H9 (cell line): ENCODE data around the gene PLXNB1. TPM values are rescaled to one million over a fixed set of nuclear protein-coding genes. Genes with fewer than 3 reads are reported as not detected.
A peak's percentile ranks its signal among the peaks of the same experiment; 100 is the strongest.

ENCODE experiments used
- DNase-seq: peaks from one replicate; pipeline ENCODE4 v3.0.0-alpha.2; 2017
- H2AFZ ChIP-seq: one replicate; pipeline ENCODE4 v1.6.1; 2013; ENCODE audit warnings: mild to moderate bottlenecking, low read length, control low read depth, moderate library complexity
- H2AK5ac ChIP-seq: 2 replicates; pipeline ENCODE4 v1.6.1; 2013; ENCODE audit warnings: low read length, control low read depth, mixed read lengths; ENCODE audit not compliant: insufficient read length
- H2BK120ac ChIP-seq: one replicate; pipeline ENCODE4 v1.6.1; 2013; ENCODE audit warnings: low read depth, mild to moderate bottlenecking, low read length, control low read depth, inconsistent platforms; ENCODE audit not compliant: poor library complexity, severe bottlenecking
- H2BK12ac ChIP-seq: 2 replicates; pipeline ENCODE4 v1.6.1; 2013; ENCODE audit warnings: low read length, control low read depth, mixed read lengths, low read depth; ENCODE audit not compliant: insufficient read length
- H2BK15ac ChIP-seq: 2 replicates; pipeline ENCODE4 v1.6.1; 2013; ENCODE audit warnings: low read depth, low read length, control low read depth
- H2BK20ac ChIP-seq: one replicate; pipeline ENCODE4 v1.6.1; 2013; ENCODE audit warnings: low read depth, mild to moderate bottlenecking, low read length, control low read depth, inconsistent platforms; ENCODE audit not compliant: poor library complexity, severe bottlenecking
- H2BK5ac ChIP-seq: 2 replicates; pipeline ENCODE4 v1.6.1; 2013; ENCODE audit warnings: low read length, control low read depth, mixed read lengths; ENCODE audit not compliant: insufficient read length
- H3K14ac ChIP-seq: 2 replicates; pipeline ENCODE4 v1.6.1; 2013; ENCODE audit warnings: low read length, control low read depth; ENCODE audit not compliant: insufficient read depth
- H3K18ac ChIP-seq: 2 replicates; pipeline ENCODE4 v1.6.1; 2013; ENCODE audit warnings: low read depth, mild to moderate bottlenecking, mixed read lengths, low read length, control low read depth; ENCODE audit not compliant: insufficient read length
- H3K23ac ChIP-seq: 2 replicates; pipeline ENCODE4 v1.6.1; 2013; ENCODE audit warnings: low read length, control low read depth, mixed read lengths, low read depth; ENCODE audit not compliant: insufficient read length
- H3K23me2 ChIP-seq: 2 replicates; pipeline ENCODE4 v1.6.1; 2013; ENCODE audit warnings: low read depth, mild to moderate bottlenecking, mixed read lengths, low read length, control low read depth; ENCODE audit not compliant: insufficient read length, poor library complexity, severe bottlenecking
- H3K27ac ChIP-seq: 2 replicates; pipeline ENCODE4 v1.5.1; 2013; ENCODE audit warnings: low read length, control low read depth, mixed read lengths, low read depth; ENCODE audit not compliant: insufficient read length
- H3K27me3 ChIP-seq: 2 replicates; pipeline ENCODE4 v1.6.1; 2013; ENCODE audit warnings: low read length, control low read depth, inconsistent platforms; ENCODE audit not compliant: insufficient read depth
- H3K4ac ChIP-seq: 2 replicates; pipeline ENCODE4 v1.6.1; 2013; ENCODE audit warnings: low read depth, mild to moderate bottlenecking, control low read depth, inconsistent platforms, low read length, moderate library complexity
- H3K4me1 ChIP-seq: 2 replicates; pipeline ENCODE4 v1.6.1; 2013; ENCODE audit warnings: low read length, control low read depth, inconsistent platforms; ENCODE audit not compliant: insufficient read depth
- H3K4me2 ChIP-seq: 2 replicates; pipeline ENCODE4 v1.6.1; 2013; ENCODE audit warnings: low read length, control low read depth, mixed read lengths; ENCODE audit not compliant: insufficient read length, insufficient read depth
- H3K56ac ChIP-seq: 2 replicates; pipeline ENCODE4 v1.6.1; 2013; ENCODE audit warnings: low read depth, mild to moderate bottlenecking, mixed read lengths, low read length, control low read depth; ENCODE audit not compliant: insufficient read length
- H3K79me1 ChIP-seq: 2 replicates; pipeline ENCODE4 v1.6.1; 2013; ENCODE audit warnings: low read depth, mild to moderate bottlenecking, moderate library complexity, low read length, control low read depth, inconsistent platforms; ENCODE audit not compliant: insufficient read depth, poor library complexity, severe bottlenecking
- H3K79me2 ChIP-seq: 2 replicates; pipeline ENCODE4 v1.6.1; 2013; ENCODE audit warnings: low read length, control low read depth, inconsistent platforms; ENCODE audit not compliant: insufficient read depth
- H3K9ac ChIP-seq: 2 replicates; pipeline ENCODE4 v1.6.1; 2013; ENCODE audit warnings: low read length, control low read depth, mixed read lengths; ENCODE audit not compliant: insufficient read length; ENCODE audit errors: extremely low read depth
- H3K9me3 ChIP-seq: one replicate; pipeline ENCODE4 v1.6.1; 2013; ENCODE audit warnings: low read depth, low read length, inconsistent platforms; ENCODE audit not compliant: control insufficient read depth
- H3T11ph ChIP-seq: one replicate; pipeline ENCODE4 v1.6.1; 2013; ENCODE audit warnings: mild to moderate bottlenecking, low read length, control low read depth, inconsistent platforms
- H4K20me1 ChIP-seq: one replicate; pipeline ENCODE4 v1.6.1; 2013; ENCODE audit not compliant: control insufficient read depth, insufficient read length, insufficient read depth
- H4K5ac ChIP-seq: 2 replicates; pipeline ENCODE4 v1.6.1; 2013; ENCODE audit warnings: low read depth, mild to moderate bottlenecking, mixed read lengths, low read length, control low read depth; ENCODE audit not compliant: insufficient read length
- H4K8ac ChIP-seq: replicated peaks from 2 replicates; pipeline ENCODE4 v1.6.1; 2013; ENCODE audit warnings: low read length, control low read depth, mixed read lengths, low read depth; ENCODE audit not compliant: insufficient read length
- H4K91ac ChIP-seq: 2 replicates; pipeline ENCODE4 v1.6.1; 2013; ENCODE audit warnings: low read depth, mild to moderate bottlenecking, moderate library complexity, mixed read lengths, low read length, control low read depth; ENCODE audit not compliant: insufficient read length
- H3K27ac Mint-ChIP-seq, 3 experiments: 2 replicates in 2 of 3; 3 replicates in 1 of 3; pipeline ENCODE4 v1.8.0; 2020 to 2021; ENCODE audit warnings: mixed read lengths in 3 of 3, mild to moderate bottlenecking in 1 of 3, moderate library complexity in 1 of 3
- H3K27me3 Mint-ChIP-seq: 2 replicates; pipeline ENCODE4 v1.8.0; 2021; ENCODE audit warnings: low read depth, mild to moderate bottlenecking, moderate library complexity, mixed read lengths
- H3K36me3 Mint-ChIP-seq, 3 experiments: 2 replicates in 2 of 3; 3 replicates in 1 of 3; pipeline ENCODE4 v1.8.0; 2020 to 2021; ENCODE audit warnings: low read depth in 3 of 3, mixed read lengths in 3 of 3; ENCODE audit not compliant: insufficient read depth in 1 of 3
- H3K4me1 Mint-ChIP-seq, 2 experiments: 2 replicates each; pipeline ENCODE4 v1.8.0; 2020; ENCODE audit warnings: mixed read lengths in 2 of 2
- H3K4me3 Mint-ChIP-seq, 2 experiments: 2 replicates in 1 of 2; 3 replicates in 1 of 2; pipeline ENCODE4 v1.8.0; 2020 to 2021; ENCODE audit warnings: mild to moderate bottlenecking in 2 of 2, mixed read lengths in 2 of 2, moderate library complexity in 1 of 2
- H3K9me3 Mint-ChIP-seq, 2 experiments: 2 replicates in 1 of 2; 3 replicates in 1 of 2; pipeline ENCODE4 v1.8.0; 2020; ENCODE audit warnings: mild to moderate bottlenecking in 2 of 2, mixed read lengths in 2 of 2, moderate library complexity in 1 of 2
- WGBS: extraction: QIAGEN DNeasy Blood & Tissue Kit; methylation state at CpG from one replicate; pipeline ENCODE4 v1.1.7; 2013; ENCODE audit warnings: missing lambda C conversion rate, low lambda C conversion rate, mixed read lengths; ENCODE audit not compliant: insufficient read length; ENCODE audit errors: extremely low coverage; 5-methylcytosine and 5-hydroxymethylcytosine counted together
- total RNA-seq: library from RNA; stranded (reverse); gene quantifications from 2 replicates; pipeline ENCODE4 v1.2.1, GENCODE V29; 2021
- TF ChIP-seq, protein P1 (sequence below): fragments of 200-600 bp; sonication (generic); conservative IDR thresholded peaks from 3 replicates; pipeline ENCODE4 v1.8.0; 2021; ENCODE audit warnings: antibody characterized with exemption, mild to moderate bottlenecking

PLXNB1 gene
- total RNA-seq, 1 experiment from 2014 or later, result 184 TPM

DNA sequence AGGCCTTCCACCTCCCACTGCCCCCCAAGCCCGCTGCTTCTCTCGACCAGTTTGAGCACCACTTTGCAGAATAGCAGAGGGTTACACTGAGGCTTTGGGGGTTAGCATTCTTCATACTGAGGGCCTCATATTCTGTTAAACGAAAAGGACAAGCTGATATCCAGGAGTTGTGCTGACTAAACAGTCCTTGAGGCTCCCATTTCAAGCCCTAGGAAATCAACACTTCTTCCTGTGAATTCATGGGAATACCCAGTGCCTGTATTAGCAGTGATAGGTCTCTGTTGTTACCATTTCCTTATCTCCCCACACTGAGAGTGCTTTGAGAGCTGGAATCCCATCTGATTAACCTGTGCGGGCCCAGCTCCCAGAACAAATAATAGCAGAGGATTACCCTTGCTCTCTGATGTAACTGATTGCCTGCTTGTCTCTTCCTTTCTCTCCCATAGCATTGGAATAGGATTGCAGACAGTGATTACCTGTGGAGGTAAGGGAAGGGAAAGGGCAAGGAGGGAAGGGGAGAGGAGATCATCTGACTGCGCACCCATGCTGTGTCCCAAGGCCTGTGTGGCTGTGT, 56.9 kb downstream of the PLXNB1 start:
- no peak overlapping the region for H2AK5ac ChIP-seq

More for the DNA sequence above, 56.9 kb downstream of the PLXNB1 start:
- Histone ChIP-seq H3K4me2 (no peak overlapping the region), H2BK120ac (no peak overlapping the region), H3K14ac (no peak overlapping the region), H3K79me1 (no peaks in the 10 kb centered on the region), H2BK12ac (no peak overlapping the region), H3K27ac (no peak overlapping the region), H4K8ac (no peak overlapping the region), H3K23ac (no peak overlapping the region), H2AFZ (no peak overlapping the region), H3K56ac (no peak overlapping the region), H4K20me1 (no peaks in the 10 kb centered on the region), H3T11ph (no peak overlapping the region), H3K23me2 (no peaks in the 10 kb centered on the region), H3K27me3 (no peaks in the 10 kb centered on the region), H3K9ac (no peak overlapping the region), H4K91ac (no peak overlapping the region), H4K5ac (no peak overlapping the region), H3K9me3 (no peaks in the 10 kb centered on the region), H3K79me2 (no peaks in the 10 kb centered on the region), H3K4ac (no peak overlapping the region), H2BK20ac (no peak overlapping the region), H2BK5ac (no peak overlapping the region), H3K4me1 (no peaks in the 10 kb centered on the region), H3K18ac (no peak overlapping the region), H2BK15ac (no peak overlapping the region)
- no CpG with 5 or more reads among the region's 5 CpGs for WGBS
- no peaks in the 10 kb centered on the region for H3K9me3 Mint-ChIP-seq
- no peak overlapping the region for H3K4me3 Mint-ChIP-seq
- TF ChIP-seq, protein P1, sequence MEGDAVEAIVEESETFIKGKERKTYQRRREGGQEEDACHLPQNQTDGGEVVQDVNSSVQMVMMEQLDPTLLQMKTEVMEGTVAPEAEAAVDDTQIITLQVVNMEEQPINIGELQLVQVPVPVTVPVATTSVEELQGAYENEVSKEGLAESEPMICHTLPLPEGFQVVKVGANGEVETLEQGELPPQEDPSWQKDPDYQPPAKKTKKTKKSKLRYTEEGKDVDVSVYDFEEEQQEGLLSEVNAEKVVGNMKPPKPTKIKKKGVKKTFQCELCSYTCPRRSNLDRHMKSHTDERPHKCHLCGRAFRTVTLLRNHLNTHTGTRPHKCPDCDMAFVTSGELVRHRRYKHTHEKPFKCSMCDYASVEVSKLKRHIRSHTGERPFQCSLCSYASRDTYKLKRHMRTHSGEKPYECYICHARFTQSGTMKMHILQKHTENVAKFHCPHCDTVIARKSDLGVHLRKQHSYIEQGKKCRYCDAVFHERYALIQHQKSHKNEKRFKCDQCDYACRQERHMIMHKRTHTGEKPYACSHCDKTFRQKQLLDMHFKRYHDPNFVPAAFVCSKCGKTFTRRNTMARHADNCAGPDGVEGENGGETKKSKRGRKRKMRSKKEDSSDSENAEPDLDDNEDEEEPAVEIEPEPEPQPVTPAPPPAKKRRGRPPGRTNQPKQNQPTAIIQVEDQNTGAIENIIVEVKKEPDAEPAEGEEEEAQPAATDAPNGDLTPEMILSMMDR, result no peak
- DNase-seq, result no peak
- peaks cover 18 to 25% of the 10 kb centered on the region in 2 experiments for H3K4me1 Mint-ChIP-seq
- peak overlapping the region in 2 of 3 experiments; percentile 1 to 22; a peak in 2 of 7 replicates for H3K27ac Mint-ChIP-seq
- no peaks in the 10 kb centered on the region; the same call in 1 of the 2 replicates for H3K27me3 Mint-ChIP-seq
- no peaks in the 10 kb centered on the region for H3K36me3 Mint-ChIP-seq
